ENCODE measurements around the gene MUC5AC.

MUC5AC gene

DNA sequence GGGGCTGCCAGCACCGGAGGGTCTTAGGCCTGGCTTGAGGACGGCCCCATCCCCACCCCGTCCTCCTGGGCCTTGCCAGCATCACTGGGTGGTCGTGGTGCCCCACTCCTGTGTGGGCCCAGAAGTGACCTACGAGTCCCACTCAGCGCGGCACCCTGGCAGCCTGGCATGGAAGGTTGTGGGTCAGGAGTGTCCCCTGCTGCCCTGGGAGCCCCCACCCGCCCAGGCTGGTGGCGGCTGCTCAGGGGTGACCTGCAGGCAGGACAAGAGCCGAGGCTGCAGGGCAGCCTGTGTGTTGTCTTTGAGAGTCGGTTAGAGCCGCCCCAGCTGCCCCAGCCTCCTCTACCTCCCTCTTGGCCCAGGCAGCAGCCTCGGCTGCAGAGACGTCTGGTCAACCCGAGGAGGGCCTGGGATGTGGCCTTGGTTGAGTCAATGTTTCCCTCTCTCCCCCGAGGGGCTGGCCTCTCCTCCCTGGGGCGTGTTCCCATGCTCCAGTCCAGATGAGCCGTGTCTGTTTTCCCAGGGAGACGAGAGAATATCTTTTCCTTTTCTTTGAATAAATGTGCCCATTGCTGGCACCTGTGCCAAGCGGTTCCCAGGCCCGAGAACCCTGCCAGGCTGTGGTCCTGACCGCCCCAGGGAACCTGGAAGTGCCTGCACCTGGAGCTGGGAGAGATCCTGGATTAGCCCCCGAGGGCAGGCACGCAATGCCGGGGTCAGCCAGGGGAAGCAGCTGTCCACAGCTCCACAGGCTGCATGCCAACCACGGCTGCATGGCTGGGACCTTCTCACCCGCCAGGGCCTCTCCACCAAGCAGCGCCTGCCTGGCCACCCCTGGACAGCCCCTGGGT, 35.7 kb upstream of the MUC5AC start:
- DNase-seq (ENCODE audit: low read depth) = no peak

GRCh38 chr11:1122664-1123002, 35.1 kb upstream of the MUC5AC start:
- no peak for DNase-seq (ENCODE audit: low read depth)

- DNase-seq (ENCODE audit: low read depth) = no peak
These were observed 33.8 kb upstream of the MUC5AC start for GRCh38 chr11:1123970-1124369.

- DNase-seq (ENCODE audit: low read depth) = no peak
These were observed 31.9 kb upstream of the MUC5AC start for GRCh38 chr11:1125803-1126202.

- no peak for DNase-seq (ENCODE audit: low read depth)
These were observed 31.2 kb upstream of the MUC5AC start for GRCh38 chr11:1126491-1126926.

GRCh38 chr11:1126935-1127663, 30.7 kb upstream of the MUC5AC start:
- no peak for DNase-seq (ENCODE audit: low read depth)

DNA sequence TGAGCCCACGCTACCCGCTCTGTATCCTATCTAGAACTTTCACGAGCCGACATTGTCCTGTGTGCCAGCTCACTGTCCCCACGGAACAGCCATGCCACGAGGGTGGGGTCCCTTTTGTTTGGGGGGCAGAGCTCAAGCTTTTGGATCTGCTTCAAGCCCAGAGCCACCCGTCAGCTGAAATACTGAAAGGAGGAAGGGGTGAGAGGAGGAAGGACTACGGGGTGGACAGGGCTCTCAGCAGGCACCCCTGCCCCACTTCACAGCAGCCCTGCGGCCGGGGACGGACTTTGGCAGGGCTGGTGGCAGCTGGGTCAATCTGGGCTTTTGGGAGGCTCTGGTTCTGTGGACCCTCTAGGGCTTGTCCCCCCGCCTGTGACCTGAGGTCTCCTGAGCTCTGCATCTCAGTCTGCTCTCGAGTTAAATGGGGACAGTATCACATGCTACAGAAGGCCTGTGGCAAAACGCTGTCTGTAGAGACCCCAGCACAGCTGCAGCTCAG, 30.0 kb upstream of the MUC5AC start:
- no peak for DNase-seq (ENCODE audit: low read depth)

DNA sequence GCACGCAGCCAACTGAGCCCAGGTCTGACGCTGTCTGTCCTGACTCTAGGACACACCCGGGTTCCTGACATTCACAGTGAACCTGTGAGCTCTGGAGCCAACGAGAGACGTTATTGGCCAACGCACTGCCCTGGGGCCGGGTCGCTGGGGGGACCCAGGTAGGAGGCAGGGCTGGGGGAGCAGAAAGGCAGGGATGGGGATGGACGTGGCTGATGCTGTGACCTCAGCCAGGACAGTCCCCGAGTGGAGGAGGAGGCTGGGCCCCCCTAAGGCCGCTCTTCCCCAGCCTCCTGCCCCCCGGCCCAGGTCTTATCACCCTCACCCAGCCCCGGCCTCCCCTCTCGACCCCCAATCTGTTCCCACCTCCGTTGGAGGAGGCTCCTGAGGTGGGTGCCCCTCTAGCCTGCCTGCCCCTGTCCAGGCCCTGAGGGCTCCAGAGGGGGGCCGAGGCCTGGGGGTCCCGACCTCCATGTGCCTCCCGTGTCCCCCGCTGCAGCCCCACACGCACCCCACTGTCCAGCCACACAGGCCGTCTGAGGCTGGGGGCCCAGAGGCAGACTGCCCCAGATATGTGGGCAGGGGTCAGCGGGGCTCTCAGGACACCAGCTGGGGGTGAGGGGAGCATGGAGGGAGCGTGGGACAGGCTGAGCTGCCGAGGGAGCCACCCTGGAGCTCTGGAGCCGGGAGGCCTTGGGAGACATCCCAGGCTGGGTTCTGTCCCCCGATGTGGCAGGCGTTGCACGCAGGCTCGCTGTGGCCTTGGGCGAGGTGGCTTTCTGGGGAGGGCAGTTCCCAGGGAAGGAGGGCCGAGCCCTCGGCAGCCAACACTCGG, 29.2 kb upstream of the MUC5AC start:
- no peak for DNase-seq (ENCODE audit: low read depth)

DNA sequence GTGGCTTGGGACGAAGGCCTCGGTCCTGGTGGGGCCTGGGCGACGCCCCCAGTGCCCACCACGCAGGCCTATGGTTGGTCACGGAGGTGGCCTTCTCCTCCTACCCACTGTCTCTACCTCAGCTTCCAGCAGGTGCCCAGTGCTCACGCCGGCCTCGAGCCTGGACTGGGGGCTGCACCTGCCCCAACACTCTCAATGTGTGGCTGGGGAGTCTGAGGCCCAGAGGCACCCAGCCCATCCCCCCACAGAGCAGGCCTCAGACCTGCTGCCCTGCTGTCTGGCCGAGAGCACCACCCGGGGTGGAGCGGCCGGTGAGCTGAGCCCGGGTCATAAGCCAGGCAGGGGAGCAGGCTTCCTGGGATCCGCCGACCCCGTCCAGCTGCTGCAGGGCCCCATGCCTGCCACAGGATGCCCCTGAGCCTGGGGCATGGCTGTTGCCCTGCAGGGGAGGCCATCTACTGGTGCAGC, 28.6 kb upstream of the MUC5AC start:
- DNase-seq (ENCODE audit: low read depth) = no peak

- no peak for DNase-seq (ENCODE audit: low read depth)
These were observed 28.1 kb upstream of the MUC5AC start for GRCh38 chr11:1129611-1130160.

DNA sequence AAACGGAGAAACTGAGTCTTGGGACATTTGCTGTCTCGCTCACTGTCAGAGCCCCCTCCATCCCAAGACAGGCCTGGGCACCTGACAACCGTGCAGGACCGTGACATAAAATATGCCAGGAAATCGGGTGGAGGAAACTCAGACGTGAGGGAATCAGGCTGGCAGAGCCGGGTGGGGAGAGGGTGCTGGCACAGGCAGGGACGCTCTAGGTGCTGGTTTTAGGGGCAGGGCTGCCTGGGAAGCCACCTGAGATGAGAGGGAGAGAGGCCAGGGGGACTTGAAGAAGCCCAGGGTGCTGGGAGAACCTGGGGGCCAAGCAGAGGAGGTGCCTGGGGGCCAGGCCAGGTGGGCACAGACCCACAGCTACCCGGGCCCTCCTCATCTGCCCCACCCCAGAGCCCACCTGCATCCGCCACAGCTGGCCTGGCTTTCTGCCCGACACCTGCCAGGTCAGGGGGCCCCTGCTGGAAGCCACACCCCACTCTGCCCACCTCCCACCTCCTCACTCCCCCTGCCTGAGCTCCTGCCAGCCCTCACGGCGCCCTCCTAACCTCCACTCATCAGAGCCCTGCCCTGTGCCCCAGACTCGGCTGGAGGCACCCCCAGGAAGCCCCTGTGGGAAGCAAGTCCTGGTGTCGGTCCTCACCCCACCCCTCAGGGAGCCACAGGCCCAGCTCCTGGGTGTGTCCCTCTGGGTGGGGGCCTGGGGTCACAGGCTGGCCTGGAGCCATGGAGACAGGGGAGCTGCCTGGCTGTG, 27.3 kb upstream of the MUC5AC start:
- DNase-seq (ENCODE audit: low read depth) = no peak

GRCh38 chr11:1131033-1131911, 26.5 kb upstream of the MUC5AC start:
- DNase-seq (ENCODE audit: low read depth) = no peak

DNA sequence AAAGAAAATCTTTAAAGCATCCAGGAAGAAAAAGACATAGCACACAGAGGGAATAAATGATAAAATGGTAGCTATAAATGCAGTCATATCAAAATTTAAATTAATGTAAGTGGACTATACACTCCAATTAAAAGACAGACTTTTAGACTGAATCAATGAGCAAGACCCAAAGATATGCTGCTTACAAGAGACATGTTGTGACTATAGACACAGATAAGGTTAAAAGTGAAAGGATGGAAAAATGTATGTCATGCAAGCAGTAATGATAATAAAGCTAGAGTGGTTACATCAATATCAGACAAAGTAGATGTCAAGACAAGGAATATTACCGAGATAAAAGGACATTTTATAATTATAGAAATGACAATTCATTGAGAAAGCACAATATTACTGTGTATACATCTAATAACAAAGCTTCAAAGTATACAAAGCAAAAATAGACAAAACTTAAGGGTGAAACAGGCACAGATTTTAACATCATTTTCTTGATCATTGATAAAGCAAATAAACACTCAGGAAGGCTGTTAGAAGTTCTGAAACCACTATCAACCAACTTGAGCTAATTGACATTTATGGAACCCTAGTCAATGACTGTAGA, 22.8 kb upstream of the MUC5AC start:
- DNase-seq (ENCODE audit: low read depth) = no peak

GRCh38 chr11:1138097-1138496, 19.7 kb upstream of the MUC5AC start:
- no peak for DNase-seq (ENCODE audit: low read depth)

DNA sequence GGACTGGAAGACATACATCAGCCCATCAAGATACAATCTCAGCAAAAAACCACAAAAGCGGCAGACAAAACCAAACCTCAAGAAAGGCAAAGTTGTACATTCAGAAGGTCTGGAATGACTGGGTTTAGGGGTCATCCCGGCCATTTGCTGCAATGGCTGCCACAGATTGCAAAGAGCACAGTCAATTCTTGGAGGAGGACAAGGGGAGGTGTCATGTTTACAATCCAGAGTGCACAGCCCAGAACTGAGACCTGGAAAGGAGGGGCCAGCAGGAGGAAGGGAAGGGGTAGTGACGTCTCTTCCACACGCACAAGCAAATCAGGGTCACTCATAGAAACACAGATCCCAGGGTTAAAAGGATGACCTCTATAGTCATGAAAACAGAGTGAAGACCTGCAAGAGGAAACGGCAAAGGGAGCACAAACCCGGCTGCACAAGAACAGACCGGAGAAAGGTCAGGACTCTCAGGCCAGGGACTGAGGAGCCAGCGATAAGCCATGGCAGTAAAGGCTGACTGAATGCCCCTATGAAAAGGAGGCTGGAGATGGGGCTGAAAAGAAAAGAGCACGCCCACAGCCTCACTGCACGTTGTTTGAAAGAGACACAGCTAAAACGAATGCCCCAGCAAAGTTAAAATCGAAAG, 18.2 kb upstream of the MUC5AC start:
- no peak for DNase-seq (ENCODE audit: low read depth)

GRCh38 chr11:1140642-1141490, 16.9 kb upstream of the MUC5AC start:
- DNase-seq (ENCODE audit: low read depth) = no peak

DNA sequence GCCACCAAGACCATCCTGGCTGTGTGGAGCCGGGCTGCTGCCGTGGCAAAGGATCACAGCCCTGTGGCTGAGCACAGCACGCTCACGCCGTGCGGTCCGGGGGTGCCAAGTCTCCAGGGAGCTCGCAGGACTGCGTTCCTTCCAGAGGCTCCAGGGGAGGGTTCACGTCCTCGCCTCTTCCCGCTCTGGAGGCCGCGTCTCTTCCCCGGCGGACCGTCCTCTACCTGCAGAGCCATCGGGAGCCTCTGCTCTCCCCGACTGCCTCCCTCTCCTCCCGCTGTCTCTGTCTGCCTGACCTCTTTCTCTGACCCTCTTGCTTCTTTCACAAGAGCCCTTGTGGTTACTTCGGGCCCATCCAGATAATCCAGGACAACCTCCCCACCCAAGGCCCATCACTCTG, 11.4 kb upstream of the MUC5AC start:
- DNase-seq (ENCODE audit: low read depth) = no peak

DNA sequence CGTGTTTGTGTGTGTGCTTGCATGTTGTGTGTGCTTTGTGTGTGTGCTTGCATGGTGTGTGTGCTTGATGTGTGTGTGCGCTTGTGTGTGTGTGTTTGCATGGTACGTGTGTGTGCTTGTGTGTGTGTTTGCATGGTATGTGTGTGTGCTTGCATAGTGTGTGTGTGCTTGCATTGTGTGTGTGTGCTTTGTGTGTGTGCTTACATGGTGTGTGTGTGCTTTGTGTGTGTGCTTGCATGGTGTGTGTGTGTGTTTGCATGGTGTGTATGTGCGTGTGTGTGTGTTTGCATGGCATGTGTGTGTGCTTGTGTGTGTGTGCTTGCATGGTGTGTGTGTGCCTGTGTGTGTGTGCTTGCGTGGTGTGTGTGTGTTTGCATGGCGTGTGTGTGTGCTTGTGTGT, 10.0 kb upstream of the MUC5AC start:
- DNase-seq (ENCODE audit: low read depth) = no peak
